GM19239 (cell line): ENCODE data around the gene PCARE.
"Not testable (repeated sequence)": the region's sequence is repeated elsewhere in the genome, so short reads cannot be mapped to it uniquely, and the experiment has no call there.

Source experiments
- DNase-seq: peaks from one replicate; pipeline ENCODE4 v3.0.0; 2011; ENCODE audit warnings: low spot score; ENCODE audit not compliant: insufficient read length
- FAIRE-seq: peaks from 2 replicates; lab custom pipeline; 2011; peaks lifted over from hg19 to GRCh38; lab: Jason Lieb, UNC

PCARE gene

DNA sequence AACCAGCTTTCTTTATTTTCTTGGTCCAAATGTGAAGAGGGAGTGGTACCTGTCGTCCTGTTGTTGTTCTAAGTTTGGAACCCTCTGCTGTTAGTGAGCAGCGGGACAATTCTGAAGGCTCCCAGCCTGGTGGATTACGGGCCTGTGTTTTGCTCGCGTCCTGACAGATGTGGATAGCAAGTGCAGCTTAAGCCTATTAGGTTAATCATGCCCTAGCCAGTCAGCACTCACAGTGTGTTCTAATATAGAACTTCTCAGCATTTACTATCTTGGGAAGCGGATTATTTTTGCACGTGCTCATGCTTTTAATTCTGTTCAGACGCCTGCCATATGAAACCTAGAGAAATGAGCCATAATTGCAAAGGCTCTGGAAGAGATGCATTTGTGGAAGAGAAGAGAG, at the start of gene PCARE:
Gene PCARE (minus strand): TSS at position 113 of the 400 bp plus-strand sequence. CDS start 262 bp downstream, outside the sequence.
- FAIRE-seq (no peak), DNase-seq (no peak)

DNA sequence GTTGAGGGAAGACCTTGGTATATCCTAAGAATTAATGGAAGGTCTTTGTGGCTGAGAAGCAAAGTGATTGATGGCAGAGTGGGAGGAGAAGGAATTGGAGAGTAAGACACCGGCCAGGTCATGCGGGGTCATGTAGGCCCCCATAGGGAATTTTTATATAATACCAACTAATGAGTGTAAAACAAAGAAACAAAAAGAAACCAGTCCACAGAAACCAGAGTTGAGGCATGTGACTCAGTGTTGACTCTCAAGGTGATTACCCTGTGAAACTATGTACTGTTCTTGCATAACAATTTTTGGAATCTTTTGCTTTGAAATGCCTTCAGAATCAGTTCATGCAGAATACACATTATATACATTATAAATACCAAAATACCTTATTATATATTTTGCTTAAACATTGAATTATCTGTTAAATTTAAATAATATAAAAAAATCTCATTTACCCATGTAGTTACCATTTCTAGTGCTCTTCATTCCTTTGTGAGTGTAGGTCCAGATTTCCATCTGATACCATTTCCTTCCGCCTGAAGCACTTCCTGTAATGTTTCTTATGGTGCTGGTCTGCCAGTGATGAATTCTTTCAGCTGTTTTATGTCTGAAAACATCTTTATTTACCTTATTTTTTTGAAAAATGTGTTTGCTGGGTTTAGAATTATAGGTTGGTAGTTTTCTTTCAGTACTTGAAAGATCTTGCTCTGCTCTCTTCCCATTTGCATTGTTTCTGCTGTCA, 49.5 kb upstream of the PCARE start:
- FAIRE-seq, result no peak
- DNase-seq, result no peak

DNA sequence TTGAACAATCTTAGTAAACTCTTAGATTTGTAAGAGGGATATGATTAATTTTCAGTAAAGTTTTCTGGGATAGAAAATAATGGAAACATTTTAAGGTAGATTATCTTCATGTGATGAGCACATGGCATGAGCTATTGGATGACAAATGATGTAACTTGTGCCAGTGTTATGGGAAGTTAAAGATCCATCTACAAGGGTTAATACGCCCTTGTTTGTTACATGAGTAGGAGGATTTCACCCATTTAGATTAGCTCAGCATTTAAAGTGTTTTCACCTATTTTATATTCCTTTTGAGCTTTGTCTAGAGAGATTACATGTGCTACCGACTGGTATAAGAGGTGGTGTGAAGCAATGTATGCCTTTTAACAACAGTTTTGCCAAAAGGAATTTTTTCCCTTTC, 46.5 kb upstream of the PCARE start:
- FAIRE-seq (peak; percentile 4), DNase-seq (no peak)

DNA sequence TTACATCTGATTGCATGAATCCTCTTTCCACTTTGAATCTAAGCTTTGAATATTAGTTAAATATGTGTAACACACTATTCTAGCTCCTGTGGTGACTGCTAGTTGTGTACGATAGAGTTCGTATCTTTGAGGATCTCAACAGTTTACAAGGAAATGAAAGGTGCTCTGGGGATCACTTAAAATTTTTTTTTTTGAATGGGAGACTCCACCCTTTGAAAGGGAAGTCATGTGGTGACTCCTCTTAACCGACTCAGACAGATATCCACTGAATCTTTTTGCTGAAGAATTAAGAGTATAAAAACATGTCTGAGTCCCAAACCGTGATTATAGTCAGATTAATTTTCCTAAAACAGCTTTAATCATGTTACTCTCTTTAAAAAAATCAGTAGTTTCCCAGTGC, 44.9 kb upstream of the PCARE start:
- DNase-seq (no peak), FAIRE-seq (no peak)

DNA sequence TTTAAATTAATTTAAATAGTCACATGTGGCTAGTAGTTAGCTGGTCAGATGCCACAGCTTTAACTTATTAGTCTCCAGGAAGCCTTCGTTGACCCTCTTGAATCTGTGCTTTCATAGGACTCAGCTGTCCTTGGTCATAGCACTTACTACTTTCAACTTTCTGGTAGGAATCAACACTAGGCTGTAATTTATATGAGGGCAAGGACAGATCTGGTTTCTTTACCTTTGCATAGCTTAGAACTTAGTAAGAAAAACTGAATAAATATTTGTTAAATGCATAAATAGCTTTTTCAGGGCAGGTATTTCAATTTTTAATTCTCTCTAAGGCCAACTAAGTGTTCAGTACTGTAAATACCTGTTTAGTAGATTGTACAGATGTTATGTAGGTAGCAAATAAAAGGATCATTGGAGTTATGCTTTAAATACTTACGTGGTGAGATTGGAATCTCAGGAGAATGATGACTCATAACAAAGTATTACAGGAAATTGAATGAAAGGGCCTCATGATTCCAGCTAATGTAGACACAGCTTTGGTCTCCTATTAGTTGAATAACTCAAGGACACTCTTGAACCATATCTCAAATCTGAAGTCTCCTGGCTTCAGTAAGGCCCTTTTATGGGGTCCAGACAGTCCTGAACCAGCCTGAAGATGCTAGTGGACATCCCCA, 43.4 kb upstream of the PCARE start:
- DNase-seq (no peak), FAIRE-seq (no peak)

DNA sequence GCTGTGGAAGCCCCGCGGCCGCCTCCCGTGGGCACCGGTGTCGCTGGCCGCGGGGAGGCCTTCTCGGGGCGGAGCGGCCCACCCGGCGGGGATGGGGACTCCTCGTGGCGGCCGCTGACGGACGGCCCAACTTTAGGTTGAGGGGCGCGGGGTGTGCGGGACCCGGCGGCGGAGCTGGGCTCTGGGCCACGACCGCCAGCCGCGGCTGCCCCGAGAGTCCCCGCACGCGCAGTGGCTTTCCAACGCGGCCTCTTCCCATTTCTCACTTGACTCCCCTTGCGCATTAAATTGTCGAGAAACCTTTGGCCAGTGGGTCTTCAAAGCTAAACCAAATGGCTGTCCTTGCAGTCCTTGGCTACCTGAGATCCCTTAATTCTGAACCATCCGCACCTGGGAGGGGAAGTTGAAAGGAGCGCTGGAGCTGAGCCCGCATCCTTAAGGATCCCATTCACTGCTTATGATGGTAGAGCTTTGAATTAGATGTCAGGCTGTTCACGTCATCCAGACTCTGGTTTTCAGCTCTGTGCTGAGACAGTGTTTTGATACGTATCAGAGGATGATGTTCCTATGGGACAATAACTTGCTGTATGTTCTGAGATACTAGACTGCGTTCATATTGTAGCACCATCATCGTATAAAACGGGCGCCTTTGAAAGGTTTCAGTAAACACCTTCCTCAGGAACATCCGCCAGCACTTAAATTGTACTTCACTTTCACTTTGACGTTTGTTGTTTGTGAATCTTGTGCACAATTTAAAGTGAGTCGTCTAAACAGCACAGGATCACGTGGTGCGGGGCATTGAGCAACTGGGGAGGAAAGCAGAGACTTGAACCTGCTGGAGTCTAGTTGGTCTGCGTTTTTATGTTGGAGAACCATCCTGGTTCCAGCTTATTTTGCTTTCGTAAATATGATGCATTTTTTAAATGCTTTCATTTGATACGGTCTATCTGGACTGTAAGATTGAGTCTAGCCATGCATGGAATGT, 41.8 kb upstream of the PCARE start:
- FAIRE-seq, result peak; percentile 96
- peak; percentile 47 for DNase-seq

DNA sequence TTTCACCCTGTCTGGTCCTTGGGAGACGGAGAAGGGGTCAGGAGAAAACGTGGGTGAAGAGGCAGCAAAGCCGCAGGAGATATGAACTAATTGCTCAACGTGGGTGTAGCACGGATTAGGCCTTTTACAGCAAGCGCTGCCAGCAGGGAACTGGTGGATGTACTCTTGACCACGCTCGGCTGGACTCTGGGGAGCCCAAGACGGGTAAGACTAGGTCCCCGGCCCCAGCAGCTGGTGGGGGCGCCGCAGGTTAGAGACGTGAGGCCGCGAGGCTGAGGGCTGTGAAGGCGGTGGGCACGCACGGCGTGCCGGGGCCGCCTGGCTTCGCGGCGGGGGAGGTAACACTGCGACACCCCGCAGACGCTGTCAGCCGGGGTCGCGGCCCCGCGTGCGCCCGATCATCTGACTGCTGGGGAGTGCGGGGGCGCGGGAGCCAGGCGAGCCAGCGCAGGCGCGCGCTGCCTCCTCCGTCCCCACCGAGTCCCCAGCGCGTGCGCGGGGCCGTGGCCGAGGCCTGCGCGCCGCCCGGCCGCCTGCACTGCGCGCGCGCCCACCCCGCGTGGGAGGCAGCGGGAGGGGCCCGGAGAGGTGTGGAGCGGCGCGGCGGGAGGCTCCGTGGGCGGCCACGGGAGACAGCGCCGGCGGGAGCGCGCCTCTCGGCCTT, 40.8 kb upstream of the PCARE start, which contains the start of gene CLIP4:
Gene CLIP4 (plus strand): TSS at position 470 of the 664 bp plus-strand sequence. CDS start 5,974 bp downstream, outside the sequence.
- FAIRE-seq (no peak), DNase-seq (peak; percentile 68)

DNA sequence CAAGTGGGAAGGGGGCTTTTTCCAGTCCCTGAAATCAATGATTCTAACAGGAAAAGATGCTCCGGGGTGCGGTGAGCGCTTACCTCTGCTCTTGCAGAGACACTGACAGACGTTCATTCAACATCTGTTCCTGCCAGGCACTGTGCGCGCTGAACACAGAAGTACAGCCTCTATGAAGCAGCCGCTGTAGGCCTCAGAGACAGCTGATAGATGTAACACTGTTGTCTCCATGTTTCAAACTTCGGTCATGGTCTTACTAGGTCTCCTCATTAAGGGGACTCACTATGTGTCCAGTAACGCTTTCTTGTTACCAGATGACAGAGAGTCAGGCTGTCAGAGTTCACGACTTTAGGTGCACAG, 40.2 kb upstream of the PCARE start:
- DNase-seq (no peak), FAIRE-seq (no peak)

DNA sequence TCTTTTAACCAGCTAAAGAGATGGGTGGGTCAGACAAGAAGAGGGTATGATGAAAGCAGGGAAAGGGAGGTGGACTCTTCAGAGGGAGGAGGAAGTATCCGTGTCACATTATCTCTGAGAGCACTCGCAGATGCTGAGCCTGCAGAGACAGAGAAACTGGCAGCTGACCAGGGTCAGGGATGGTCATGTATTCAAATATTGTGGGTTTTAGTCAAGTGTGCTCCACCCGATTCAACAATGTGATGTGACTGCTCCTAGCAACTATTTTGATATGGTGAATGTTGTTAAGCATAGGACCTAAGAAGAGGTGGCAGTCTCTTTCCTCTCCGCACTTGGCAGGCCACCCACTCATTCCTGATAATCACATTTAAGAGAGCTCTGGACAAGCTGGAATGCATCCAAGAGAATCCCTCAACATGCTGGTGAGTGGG, 39.6 kb upstream of the PCARE start:
- peak; percentile 20 for DNase-seq
- peak; percentile 78 for FAIRE-seq

DNA sequence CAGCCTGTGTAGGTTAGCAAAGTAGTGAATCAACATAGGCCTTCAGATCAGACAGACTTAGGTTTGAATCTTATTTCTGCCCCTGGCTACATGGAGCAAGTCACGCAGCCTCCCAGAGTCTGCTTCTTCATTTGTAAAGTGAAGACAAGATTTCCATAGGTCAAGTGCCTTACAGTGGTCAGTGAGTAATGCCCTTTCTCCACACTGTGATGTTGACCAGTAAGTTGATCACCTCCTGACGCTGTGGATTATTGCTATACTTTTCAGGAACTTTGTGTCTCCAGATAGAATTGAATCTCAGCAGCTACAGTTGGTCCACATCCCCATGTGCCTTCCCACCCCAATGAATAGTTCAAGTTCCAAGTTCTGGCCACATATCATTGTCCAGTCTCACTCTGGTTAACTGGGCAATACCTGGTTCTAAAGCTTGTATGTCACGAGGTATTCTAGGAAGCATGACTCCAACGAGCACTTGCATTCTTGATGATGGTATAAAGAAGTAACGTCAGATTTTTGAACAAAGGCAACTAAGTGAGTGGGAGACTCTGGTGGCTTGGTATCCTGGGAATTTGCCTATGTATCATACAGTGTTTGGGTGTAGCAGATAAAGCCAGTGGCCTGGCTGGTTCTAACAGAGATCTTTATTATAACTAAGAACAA, 38.8 kb upstream of the PCARE start:
- FAIRE-seq (no peak), DNase-seq (no peak)

DNA sequence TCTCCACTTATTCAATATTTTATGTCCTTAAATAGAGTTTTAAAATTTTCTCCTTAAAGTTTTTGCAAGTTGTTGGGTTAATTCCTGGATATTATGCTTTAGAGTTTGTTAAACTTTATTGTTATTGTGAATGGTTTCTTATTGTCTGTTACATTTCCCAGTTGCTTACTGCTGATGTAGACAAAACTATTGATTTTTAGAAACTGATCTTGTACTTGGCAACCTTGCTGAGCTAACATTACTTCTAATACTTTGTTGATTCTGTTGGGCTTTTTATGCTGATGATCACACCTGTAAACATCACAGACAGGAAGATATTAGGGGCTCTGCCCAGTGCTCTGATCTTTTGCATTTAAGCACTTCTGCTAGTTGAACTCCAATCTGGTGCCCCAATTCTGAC, 38.1 kb upstream of the PCARE start:
- DNase-seq (no peak), FAIRE-seq (no peak)

DNA sequence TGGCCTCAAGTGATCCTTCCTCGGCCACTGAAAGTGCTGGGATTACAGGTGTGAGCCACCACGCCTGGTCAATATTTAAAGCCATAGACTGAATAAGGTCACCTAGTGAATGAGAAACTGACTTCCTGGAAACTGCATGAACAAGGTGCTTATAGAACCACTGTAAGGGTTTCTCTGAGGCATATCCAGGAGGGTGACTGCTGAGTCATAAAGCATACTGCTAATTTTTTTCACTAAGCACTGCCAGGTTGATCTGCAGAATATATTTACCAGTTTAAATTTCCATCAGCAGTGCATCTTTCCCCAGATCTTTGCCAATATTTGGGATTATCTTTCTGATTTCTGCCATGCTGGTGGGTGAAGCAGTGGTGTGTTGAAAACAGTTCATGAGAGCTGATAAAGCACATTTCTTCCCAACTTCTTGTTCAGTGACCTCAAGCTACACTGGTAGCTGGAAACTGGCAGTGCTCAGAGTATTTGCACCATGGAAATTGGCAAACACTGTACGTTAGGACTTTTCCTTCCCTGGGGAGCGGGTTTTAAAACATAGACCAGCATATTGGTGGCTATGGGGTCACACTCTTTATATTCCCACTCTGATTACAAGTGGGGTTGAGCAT, 36.7 kb upstream of the PCARE start:
- DNase-seq, result peak; percentile 31
- FAIRE-seq, result peak; percentile 73

DNA sequence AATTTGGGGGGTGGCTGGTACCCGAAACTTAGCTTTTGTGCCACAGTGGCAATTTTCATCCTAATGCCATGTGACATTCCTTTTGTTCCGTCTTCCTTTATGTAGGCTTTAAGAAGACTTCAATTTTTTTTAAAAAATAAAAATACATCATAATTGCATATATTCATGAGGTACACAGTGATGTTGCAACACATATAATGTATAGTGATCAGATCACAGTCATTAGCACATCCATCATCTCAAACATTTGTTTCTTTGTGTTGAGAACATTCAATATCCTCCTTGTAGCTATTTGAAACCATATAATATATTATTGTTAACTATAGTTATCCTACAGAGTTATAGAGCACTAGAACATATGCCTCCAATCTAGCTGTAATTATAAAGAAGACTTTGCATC, 34.9 kb upstream of the PCARE start:
- no peak for FAIRE-seq

DNA sequence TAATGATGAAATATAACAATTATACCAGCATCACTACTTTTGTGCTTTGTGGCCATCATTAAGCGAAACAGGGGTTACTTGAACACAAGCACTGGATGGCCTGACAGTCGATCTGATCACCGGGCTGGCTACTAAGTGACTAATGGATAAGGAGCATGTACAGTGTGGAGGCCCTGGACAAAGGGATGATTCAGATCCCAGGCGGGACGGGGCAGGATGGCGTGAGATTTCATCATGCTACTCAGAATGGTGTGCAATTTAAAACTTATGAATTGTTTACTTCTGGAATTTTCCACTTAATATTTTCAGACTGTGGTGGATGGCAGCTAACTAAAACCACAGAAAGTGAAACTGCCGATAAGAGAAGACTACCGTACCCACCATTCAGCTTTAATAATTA, 33.9 kb upstream of the PCARE start:
- FAIRE-seq (no peak), DNase-seq (no peak)

More for the DNA sequence above, 34.9 kb upstream of the PCARE start:
- no peak for DNase-seq

DNA sequence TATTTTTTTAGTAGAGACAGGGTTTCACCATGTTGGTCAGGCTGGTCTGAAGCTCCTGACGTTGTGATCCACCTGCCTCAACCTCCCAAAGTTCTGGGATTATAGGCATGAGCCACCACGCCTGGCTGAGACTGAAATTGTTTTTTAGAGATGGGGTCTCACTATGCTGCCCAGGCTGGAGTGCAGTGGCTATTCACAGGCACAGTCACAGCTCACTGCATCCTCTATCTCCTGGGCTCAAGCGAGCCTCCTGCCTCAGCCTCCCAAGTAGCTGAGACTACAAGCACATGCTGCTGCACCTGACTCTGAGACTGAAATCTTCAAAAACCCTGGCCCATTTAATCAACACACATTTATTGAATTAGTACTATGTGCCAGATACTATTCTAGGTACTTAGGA, 33.2 kb upstream of the PCARE start:
- DNase-seq, FAIRE-seq: not testable (repeated sequence)

DNA sequence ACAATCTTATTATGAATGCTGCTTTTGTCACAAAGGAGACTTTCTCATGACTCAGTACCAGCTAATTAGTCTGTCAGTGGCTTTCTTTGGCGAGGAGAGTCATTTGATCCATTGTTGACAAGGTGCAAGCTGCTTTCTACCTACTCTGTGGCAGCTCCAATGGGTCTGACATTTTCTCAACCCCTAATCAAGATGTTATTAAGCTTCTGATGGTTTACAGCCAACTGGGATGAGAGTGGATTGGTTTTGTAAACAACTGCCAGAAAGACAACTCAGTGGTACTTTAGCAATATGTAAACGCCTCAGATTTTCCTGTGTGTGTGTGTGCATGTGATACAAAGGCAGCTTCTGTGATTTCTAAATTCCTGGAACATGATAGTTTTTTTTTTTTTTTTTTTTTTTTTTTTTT, 32.7 kb upstream of the PCARE start:
- FAIRE-seq (no peak), DNase-seq (no peak)

DNA sequence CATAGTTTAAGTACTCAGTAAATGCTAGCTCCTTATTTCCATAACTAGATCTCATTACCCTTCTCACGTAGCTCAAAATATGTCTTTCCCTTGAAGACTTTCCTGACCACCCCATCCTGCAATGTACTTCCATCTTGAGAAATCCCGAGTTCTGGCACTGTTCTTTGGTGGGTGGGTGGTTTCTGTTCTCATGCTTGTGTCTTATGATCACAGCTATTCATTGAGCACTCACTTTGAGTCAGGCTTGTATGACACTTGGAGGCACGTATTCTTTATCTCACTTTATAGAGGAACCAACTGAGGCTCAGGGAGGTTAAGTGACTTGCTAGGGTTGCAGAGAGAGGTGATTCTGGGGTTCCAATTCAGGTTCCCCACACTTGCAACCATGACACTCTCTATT, 31.9 kb upstream of the PCARE start:
- FAIRE-seq (no peak), DNase-seq (no peak)

DNA sequence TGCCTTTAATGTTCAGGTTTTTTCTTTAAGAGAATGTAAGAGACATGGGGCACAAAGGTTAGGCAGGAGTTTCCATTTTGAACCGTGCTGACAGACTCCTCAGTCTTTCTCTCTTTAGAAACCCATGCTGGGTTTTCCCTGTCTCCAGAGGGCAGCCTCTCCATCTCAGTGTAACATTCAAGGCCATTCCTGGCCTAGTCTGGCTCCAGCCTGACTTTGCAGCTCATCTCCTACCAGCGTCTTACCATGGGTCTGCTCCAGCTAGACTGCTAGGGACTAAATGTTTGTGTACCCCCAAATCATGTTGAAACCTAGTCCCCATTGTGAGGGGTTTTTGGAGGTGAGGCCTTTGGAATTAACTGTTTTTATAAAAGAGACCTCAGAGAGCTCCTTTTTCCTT, 31.1 kb upstream of the PCARE start:
- FAIRE-seq (no peak), DNase-seq (no peak)

DNA sequence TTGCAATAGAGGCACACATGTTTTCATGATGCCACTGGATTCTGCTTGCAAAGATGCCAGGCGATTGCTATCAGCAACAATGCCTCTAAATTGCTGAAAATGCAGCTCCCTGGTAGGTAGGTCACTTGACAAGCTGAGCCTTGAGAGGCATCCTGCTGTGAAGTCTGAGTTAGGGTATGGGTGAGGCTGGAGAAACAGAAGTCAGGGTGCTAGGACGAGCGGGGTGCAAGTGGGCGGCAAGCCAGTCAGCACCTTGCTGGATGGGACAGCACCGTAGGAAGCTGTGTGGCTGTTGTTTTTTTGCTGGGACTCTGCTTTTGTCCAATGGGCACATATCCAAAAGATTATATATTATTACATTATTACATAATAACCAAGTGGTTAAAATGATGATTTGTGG, 30.4 kb upstream of the PCARE start:
- DNase-seq (no peak), FAIRE-seq (no peak)
